Measurements from ENCODE around the gene STAT5B.

The STAT5B gene

DNA sequence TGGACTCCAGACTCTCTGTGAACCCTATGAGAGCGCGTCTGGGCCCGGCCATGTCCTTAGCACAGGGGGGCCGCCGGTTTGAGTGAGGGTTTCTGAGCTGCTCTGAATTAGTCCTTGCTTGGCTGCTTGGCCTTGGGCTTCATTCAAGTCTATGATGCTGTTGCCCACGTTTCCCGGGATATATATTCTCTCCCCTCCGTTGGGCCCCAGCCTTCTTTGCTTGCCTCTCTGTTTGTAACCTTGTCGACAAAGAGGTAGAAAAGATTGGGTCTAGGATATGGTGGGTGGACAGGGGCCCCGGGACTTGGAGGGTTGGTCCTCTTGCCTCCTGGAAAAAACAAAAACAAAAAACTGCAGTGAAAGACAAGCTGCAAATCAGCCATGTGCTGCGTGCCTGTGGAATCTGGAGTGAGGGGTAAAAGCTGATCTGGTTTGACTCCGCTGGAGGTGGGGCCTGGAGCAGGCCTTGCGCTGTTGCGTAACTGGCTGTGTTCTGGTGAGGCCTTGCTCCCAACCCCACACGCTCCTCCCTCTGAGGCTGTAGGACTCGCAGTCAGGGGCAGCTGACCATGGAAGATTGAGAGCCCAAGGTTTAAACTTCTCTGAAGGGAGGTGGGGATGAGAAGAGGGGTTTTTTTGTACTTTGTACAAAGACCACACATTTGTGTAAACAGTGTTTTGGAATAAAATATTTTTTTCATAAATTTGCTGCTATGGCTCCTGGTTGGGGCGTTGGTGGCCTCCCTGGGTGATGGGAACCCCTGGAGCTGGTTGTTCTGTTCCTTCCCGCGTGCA lies 35.2 kb upstream of the STAT5B start:
- peak; percentile 96 for DNase-seq (ENCODE audit: low read depth)
- TF ChIP-seq, protein P1, sequence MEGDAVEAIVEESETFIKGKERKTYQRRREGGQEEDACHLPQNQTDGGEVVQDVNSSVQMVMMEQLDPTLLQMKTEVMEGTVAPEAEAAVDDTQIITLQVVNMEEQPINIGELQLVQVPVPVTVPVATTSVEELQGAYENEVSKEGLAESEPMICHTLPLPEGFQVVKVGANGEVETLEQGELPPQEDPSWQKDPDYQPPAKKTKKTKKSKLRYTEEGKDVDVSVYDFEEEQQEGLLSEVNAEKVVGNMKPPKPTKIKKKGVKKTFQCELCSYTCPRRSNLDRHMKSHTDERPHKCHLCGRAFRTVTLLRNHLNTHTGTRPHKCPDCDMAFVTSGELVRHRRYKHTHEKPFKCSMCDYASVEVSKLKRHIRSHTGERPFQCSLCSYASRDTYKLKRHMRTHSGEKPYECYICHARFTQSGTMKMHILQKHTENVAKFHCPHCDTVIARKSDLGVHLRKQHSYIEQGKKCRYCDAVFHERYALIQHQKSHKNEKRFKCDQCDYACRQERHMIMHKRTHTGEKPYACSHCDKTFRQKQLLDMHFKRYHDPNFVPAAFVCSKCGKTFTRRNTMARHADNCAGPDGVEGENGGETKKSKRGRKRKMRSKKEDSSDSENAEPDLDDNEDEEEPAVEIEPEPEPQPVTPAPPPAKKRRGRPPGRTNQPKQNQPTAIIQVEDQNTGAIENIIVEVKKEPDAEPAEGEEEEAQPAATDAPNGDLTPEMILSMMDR (conservative IDR thresholded peaks at IDR 0.05; ENCODE audit: low read depth, low read length): no peak
- no peak overlapping the region for H3K4me3 ChIP-seq (ENCODE audit: low read depth, low read length)

DNA sequence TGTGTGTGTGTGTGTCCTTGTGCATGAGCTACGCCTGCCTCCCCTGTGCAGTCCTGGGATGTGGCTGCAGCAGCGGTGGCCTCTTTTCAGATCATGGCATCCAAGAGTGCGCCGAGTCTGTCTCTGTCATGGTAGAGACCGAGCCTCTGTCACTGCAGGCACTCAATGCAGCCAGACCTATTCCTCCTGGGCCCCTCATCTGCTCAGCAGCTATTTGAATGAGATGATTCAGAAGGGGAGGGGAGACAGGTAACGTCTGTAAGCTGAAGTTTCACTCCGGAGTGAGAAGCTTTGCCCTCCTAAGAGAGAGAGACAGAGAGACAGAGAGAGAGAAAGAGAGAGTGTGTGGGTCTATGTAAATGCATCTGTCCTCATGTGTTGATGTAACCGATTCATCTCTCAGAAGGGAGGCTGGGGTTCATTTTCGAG lies 34.6 kb upstream of the STAT5B start:
- TF ChIP-seq, protein P1 (conservative IDR thresholded peaks at IDR 0.05; ENCODE audit: low read depth, low read length): no peak
- no peak for DNase-seq (ENCODE audit: low read depth)
- H3K4me3 ChIP-seq (ENCODE audit: low read depth, low read length): no peak overlapping the region

DNA sequence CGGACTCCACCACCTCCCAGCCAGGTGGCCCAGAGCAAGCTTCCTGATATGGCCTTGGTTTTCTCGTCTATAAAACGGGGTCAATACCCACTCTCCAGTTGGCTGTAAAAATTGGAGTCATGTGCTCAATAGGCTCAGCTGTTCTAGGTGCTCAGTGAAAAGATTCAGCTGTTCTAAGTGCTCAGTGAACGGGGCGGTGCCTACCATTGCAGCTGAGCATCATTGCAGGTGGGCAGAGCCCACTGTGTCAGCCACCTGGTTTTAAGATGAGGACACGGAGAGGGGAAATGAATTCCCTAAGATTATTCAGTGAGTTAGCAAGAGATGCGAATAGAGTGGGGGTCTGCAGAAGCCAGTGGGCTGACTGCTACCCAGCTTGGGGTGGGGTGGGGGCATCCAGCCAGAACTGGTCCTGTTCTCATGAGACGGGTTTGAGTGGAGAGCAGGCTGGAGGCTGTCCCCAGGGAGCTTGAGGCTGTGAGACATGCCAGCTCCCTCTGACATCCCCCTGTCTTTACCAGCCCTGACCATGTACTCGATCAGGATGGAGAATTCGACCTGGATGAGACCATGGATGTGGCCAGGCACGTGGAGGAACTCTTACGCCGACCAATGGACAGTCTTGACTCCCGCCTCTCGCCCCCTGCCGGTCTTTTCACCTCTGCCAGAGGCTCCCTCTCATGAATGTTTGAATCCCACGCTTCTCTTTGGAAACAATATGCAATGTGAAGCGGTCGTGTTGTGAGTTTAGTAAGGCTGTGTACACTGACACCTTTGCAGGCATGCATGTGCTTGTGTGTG lies 34.0 kb upstream of the STAT5B start:
- no peak for DNase-seq (ENCODE audit: low read depth)
- no peak overlapping the region for H3K4me3 ChIP-seq (ENCODE audit: low read depth, low read length)
- TF ChIP-seq, protein P1 (conservative IDR thresholded peaks at IDR 0.05; ENCODE audit: low read depth, low read length): peak; percentile 35

DNA sequence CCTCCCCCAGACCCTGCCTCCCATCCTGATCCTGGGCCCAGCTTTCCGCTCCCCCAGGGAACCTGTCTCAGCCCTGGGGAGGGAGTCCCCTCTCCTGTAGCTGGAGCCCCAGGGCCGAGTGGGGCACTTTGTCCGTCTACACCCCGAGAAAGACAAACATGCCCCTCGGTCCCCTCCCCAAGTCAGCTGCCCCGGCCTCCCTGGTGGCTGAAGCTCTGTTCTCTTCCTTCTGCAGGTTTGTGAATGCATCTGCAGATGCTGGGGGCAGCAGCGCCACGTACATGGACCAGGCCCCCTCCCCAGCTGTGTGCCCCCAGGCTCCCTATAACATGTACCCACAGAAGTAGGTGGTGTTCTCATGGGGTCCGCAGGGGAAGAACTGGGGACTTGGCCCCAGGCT lies 33.0 kb upstream of the STAT5B start:
- TF ChIP-seq, protein P1 (conservative IDR thresholded peaks at IDR 0.05; ENCODE audit: low read depth, low read length): no peak
- no peak for DNase-seq (ENCODE audit: low read depth)
- H3K4me3 ChIP-seq (ENCODE audit: low read depth, low read length): no peak overlapping the region

DNA sequence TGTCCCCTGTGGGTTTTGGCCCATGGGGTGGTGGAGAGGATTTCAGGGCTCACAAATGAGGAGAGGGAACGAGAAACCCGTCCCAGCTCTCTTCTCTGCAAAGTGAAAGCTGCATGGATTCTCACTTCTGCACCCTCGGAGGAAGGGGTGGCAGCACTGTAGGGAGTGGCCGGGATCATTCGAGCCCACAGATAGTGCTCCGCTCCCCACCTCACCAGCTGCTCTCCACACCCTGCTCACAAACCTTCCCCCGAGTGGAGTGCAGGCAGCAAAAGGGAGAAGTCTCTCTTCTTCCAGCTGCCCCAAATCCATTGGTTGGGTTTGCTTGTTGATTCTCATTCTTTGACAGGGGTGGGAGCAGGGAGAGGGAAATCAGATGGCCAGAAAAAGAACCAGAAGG lies 32.3 kb upstream of the STAT5B start:
- TF ChIP-seq, protein P1 (conservative IDR thresholded peaks at IDR 0.05; ENCODE audit: low read depth, low read length): no peak
- no peak overlapping the region for H3K4me3 ChIP-seq (ENCODE audit: low read depth, low read length)
- no peak for DNase-seq (ENCODE audit: low read depth)

DNA sequence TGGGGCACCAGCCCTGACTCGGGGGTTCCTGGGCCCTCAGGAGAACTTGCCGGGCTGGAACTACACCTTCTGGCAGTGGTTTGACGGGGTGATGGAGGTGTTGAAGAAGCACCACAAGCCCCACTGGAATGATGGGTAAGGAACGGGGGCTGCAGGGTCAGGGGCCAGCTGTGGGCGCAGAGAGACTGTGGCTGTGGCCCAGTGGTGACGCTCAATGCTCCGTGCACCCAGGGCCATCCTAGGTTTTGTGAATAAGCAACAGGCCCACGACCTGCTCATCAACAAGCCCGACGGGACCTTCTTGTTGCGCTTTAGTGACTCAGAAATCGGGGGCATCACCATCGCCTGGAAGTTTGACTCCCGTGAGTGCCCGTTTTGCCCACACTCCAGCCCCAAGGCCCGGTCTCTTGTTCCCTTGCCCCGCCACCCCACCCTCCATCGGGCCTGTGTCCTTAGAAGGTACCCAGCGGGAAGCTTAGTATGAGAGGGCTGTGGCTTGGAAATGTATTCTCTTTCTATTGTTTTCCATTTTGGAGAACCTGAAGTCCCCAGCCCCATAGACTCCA lies 31.3 kb upstream of the STAT5B start:
- TF ChIP-seq, protein P1 (conservative IDR thresholded peaks at IDR 0.05; ENCODE audit: low read depth, low read length): no peak
- DNase-seq (ENCODE audit: low read depth): no peak
- no peak overlapping the region for H3K4me3 ChIP-seq (ENCODE audit: low read depth, low read length)
